Nephron progenitor cell (in vitro differentiated cells): ENCODE results near the gene NFIA.

ENCODE experiments used
- DNase-seq: peaks from one replicate; pipeline ENCODE4 v3.0.0; 2021
- H3K27ac Mint-ChIP-seq: 2 replicates; pipeline ENCODE4 v1.8.0; 2021; ENCODE audit warnings: mild to moderate bottlenecking, moderate library complexity, mixed read lengths
- H3K27me3 Mint-ChIP-seq: 2 replicates; pipeline ENCODE4 v1.8.0; 2021; ENCODE audit warnings: mild to moderate bottlenecking, low read depth, mixed read lengths; ENCODE audit not compliant: poor library complexity
- H3K36me3 Mint-ChIP-seq: 2 replicates; pipeline ENCODE4 v1.8.0; 2021; ENCODE audit warnings: low read depth, mixed read lengths
- H3K4me1 Mint-ChIP-seq: 2 replicates; pipeline ENCODE4 v1.8.0; 2021; ENCODE audit warnings: mixed read lengths
- H3K4me3 Mint-ChIP-seq: 2 replicates; pipeline ENCODE4 v1.8.0; 2021; ENCODE audit warnings: mild to moderate bottlenecking, moderate library complexity, mixed read lengths
- H3K9me3 Mint-ChIP-seq: 2 replicates; pipeline ENCODE4 v1.8.0; 2021; ENCODE audit warnings: mild to moderate bottlenecking, moderate library complexity, mixed read lengths
- TF ChIP-seq, protein P1 (sequence below): fragments of 200-600 bp; sonication (generic); IDR thresholded peaks from 2 replicates; pipeline ENCODE4 v1.5.0; 2021; ENCODE audit warnings: antibody characterized with exemption

NFIA gene

GRCh38 chr1:61094677-61095469 is 12.5 kb downstream of the NFIA start:
- Mint-ChIP-seq H3K27me3 (peaks cover 75% of the 10 kb centered on the region), H3K9me3 (no peaks in the 10 kb centered on the region), H3K36me3 (no peaks in the 10 kb centered on the region), H3K4me3 (no peak overlapping the region), H3K27ac (no peak overlapping the region), H3K4me1 (peaks cover 14% of the 10 kb centered on the region)
- DNase-seq = no peak
- TF ChIP-seq, protein P1, sequence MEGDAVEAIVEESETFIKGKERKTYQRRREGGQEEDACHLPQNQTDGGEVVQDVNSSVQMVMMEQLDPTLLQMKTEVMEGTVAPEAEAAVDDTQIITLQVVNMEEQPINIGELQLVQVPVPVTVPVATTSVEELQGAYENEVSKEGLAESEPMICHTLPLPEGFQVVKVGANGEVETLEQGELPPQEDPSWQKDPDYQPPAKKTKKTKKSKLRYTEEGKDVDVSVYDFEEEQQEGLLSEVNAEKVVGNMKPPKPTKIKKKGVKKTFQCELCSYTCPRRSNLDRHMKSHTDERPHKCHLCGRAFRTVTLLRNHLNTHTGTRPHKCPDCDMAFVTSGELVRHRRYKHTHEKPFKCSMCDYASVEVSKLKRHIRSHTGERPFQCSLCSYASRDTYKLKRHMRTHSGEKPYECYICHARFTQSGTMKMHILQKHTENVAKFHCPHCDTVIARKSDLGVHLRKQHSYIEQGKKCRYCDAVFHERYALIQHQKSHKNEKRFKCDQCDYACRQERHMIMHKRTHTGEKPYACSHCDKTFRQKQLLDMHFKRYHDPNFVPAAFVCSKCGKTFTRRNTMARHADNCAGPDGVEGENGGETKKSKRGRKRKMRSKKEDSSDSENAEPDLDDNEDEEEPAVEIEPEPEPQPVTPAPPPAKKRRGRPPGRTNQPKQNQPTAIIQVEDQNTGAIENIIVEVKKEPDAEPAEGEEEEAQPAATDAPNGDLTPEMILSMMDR = no peak

DNA sequence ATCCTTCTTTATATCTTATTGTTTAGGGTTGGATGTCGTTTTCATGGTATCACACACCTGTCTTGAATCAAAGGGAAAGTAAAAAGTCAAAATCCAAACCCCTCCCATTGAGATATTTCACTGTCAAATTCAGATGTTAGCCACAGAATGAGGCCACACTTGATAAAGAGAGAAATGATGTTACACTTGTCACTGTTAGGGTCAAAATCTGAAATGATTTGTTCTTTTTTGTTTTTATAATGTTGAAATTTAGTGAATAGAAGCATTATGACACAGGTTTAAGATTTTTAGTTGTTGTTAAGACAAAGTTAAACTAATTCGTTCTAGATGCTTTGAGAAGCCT is 13.1 kb downstream of the NFIA start:
- Mint-ChIP-seq H3K9me3 (no peaks in the 10 kb centered on the region), H3K27ac (no peak overlapping the region), H3K4me3 (no peak overlapping the region), H3K4me1 (peaks cover 14% of the 10 kb centered on the region), H3K36me3 (no peaks in the 10 kb centered on the region), H3K27me3 (peaks cover 74% of the 10 kb centered on the region)
- TF ChIP-seq, protein P1 = no peak
- no peak for DNase-seq

- Mint-ChIP-seq H3K36me3 (no peaks in the 10 kb centered on the region), H3K27ac (no peak overlapping the region), H3K4me3 (no peak overlapping the region), H3K4me1 (peaks cover 4% of the 10 kb centered on the region), H3K9me3 (no peaks in the 10 kb centered on the region), H3K27me3 (peaks cover 73% of the 10 kb centered on the region)
- TF ChIP-seq, protein P1 = no peak
- DNase-seq = no peak
These were observed 15.0 kb downstream of the NFIA start for GRCh38 chr1:61097317-61097716.

- TF ChIP-seq, protein P1 = no peak
- no peak overlapping the region for H3K4me3 Mint-ChIP-seq
- DNase-seq = no peak
- no peaks in the 10 kb centered on the region for H3K9me3 Mint-ChIP-seq
- no peak overlapping the region for H3K27ac Mint-ChIP-seq
- H3K4me1 Mint-ChIP-seq = peaks cover under 1% of the 10 kb centered on the region
- H3K36me3 Mint-ChIP-seq = no peaks in the 10 kb centered on the region
- peaks cover 69% of the 10 kb centered on the region for H3K27me3 Mint-ChIP-seq
These were observed 15.4 kb downstream of the NFIA start for GRCh38 chr1:61097722-61098121.

GRCh38 chr1:61098333-61098732 is 16.0 kb downstream of the NFIA start:
- Mint-ChIP-seq H3K27ac (no peak overlapping the region), H3K27me3 (peaks cover 67% of the 10 kb centered on the region), H3K4me3 (no peak overlapping the region), H3K36me3 (no peaks in the 10 kb centered on the region), H3K9me3 (no peaks in the 10 kb centered on the region), H3K4me1 (no peaks in the 10 kb centered on the region)
- DNase-seq = no peak
- TF ChIP-seq, protein P1 = no peak

GRCh38 chr1:61098906-61099437 is 16.6 kb downstream of the NFIA start:
- TF ChIP-seq, protein P1 = no peak
- Mint-ChIP-seq H3K27ac (no peak overlapping the region), H3K4me3 (no peak overlapping the region), H3K9me3 (no peaks in the 10 kb centered on the region), H3K36me3 (no peaks in the 10 kb centered on the region), H3K4me1 (no peaks in the 10 kb centered on the region), H3K27me3 (peaks cover 61% of the 10 kb centered on the region)
- no peak for DNase-seq
